Measurements from ENCODE around the gene SPC25.

DNA sequence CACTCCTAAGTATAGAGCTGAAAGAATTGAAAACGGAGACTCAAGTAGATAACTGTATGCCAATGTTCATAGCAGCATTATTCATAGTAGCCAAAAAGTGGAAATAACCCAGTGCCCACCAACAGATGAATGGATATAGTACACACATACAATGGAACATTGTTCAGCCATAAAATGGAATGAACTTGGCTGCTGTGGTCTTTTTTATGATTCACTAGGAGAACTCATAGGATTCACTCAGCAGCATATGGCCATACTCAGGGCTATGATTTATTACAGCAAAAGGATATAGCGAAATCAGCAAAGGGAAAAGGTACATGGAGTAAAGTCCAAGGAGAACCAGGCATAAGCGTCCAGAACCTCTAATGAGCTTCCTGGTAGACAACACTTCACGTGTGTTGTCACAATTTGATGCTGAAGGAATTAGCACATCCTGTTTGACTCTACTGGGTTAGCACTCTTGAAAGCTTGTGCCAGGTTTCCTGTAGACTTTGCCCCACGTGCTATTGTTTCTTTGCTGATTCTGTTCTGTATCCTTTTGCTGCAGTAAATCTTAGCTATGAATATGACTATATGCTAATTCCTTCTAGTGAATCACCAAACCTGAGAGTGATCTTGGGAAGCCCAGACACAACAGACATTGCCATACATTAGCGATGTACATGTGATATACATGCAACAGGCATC, 15.7 kb downstream of the SPC25 start:
- TF ChIP-seq, protein P1, sequence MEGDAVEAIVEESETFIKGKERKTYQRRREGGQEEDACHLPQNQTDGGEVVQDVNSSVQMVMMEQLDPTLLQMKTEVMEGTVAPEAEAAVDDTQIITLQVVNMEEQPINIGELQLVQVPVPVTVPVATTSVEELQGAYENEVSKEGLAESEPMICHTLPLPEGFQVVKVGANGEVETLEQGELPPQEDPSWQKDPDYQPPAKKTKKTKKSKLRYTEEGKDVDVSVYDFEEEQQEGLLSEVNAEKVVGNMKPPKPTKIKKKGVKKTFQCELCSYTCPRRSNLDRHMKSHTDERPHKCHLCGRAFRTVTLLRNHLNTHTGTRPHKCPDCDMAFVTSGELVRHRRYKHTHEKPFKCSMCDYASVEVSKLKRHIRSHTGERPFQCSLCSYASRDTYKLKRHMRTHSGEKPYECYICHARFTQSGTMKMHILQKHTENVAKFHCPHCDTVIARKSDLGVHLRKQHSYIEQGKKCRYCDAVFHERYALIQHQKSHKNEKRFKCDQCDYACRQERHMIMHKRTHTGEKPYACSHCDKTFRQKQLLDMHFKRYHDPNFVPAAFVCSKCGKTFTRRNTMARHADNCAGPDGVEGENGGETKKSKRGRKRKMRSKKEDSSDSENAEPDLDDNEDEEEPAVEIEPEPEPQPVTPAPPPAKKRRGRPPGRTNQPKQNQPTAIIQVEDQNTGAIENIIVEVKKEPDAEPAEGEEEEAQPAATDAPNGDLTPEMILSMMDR (IDR thresholded peaks at IDR 0.05) = no peak
- no peak for TF ChIP-seq EZH2 (IDR thresholded peaks at IDR 0.05; ENCODE audit: borderline replicate concordance, insufficient read depth, low read depth, low read length, poor library complexity, severe bottlenecking)
